GM18870 (cell line): ENCODE results near the gene PLCB4.
"Not testable (repeated sequence)": the region's sequence is repeated elsewhere in the genome, so short reads cannot be mapped to it uniquely, and the experiment has no call there.

Experiments
- ATAC-seq: cut with Tn5 transposase; IDR thresholded peaks from one replicate; pipeline ENCODE4 v1.9.1; 2021; ENCODE audit warnings: moderate library complexity; ENCODE audit not compliant: unreplicated experiment

The PLCB4 gene

GRCh38 chr20:9068841-9069663 lies at the start of gene PLCB4:
Gene PLCB4 (plus strand): TSS chr20:9069087. CDS start chr20:9307815, 238,728 bp downstream.
- ATAC-seq, result no peak

- ATAC-seq, result peak; percentile 42
These were observed 49.1 kb upstream of the PLCB4 start for GRCh38 chr20:9019833-9020232.

- ATAC-seq, result no peak
These were observed 47.7 kb upstream of the PLCB4 start for GRCh38 chr20:9021216-9021615.

GRCh38 chr20:9021699-9022098 lies 47.2 kb upstream of the PLCB4 start:
- ATAC-seq, result no peak

GRCh38 chr20:9022376-9022775 lies 46.5 kb upstream of the PLCB4 start:
- ATAC-seq, result no peak

- ATAC-seq, result no peak
These were observed 44.3 kb upstream of the PLCB4 start for GRCh38 chr20:9024606-9025005.

- no peak for ATAC-seq
These were observed 43.9 kb upstream of the PLCB4 start for GRCh38 chr20:9025011-9025410.

- ATAC-seq, result no peak
These were observed 43.2 kb upstream of the PLCB4 start for GRCh38 chr20:9025643-9026042.

- ATAC-seq, result no peak
These were observed 41.3 kb upstream of the PLCB4 start for GRCh38 chr20:9027626-9028025.

- ATAC-seq, result no peak
These were observed 40.5 kb upstream of the PLCB4 start for GRCh38 chr20:9028419-9028818.

GRCh38 chr20:9031991-9032390 lies 36.9 kb upstream of the PLCB4 start:
- no peak for ATAC-seq

GRCh38 chr20:9032758-9033157 lies 36.1 kb upstream of the PLCB4 start:
- ATAC-seq, result no peak

GRCh38 chr20:9035126-9035525 lies 33.8 kb upstream of the PLCB4 start:
- no peak for ATAC-seq

- ATAC-seq, result no peak
These were observed 32.3 kb upstream of the PLCB4 start for GRCh38 chr20:9036593-9036992.

- ATAC-seq, result no peak
These were observed 29.9 kb upstream of the PLCB4 start for GRCh38 chr20:9038791-9039535.

GRCh38 chr20:9040863-9041524 lies 27.9 kb upstream of the PLCB4 start:
- no peak for ATAC-seq

GRCh38 chr20:9043364-9043763 lies 25.5 kb upstream of the PLCB4 start:
- ATAC-seq, result no peak

- ATAC-seq, result not testable (repeated sequence)
These were observed 21.0 kb upstream of the PLCB4 start for GRCh38 chr20:9047928-9048327.

- no peak for ATAC-seq
These were observed 17.4 kb upstream of the PLCB4 start for GRCh38 chr20:9051508-9051907.

- no peak for ATAC-seq
These were observed 16.8 kb upstream of the PLCB4 start for GRCh38 chr20:9052136-9052535.

- ATAC-seq, result no peak
These were observed 15.8 kb upstream of the PLCB4 start for GRCh38 chr20:9053108-9053507.

- no peak for ATAC-seq
These were observed 14.7 kb upstream of the PLCB4 start for GRCh38 chr20:9054176-9054575.
